AG08395 (cell line): ENCODE measurements around the gene NRF1.
A peak's percentile ranks its signal among the peaks of the same experiment; 100 is the strongest.
"Not testable (repeated sequence)": the region's sequence is repeated elsewhere in the genome, so short reads cannot be mapped to it uniquely, and the experiment has no call there.

Experiments
- DNase-seq: peaks from one replicate; pipeline ENCODE4 v3.0.0; 2012; ENCODE audit warnings: mixed read lengths, low spot score

The NRF1 gene

DNA sequence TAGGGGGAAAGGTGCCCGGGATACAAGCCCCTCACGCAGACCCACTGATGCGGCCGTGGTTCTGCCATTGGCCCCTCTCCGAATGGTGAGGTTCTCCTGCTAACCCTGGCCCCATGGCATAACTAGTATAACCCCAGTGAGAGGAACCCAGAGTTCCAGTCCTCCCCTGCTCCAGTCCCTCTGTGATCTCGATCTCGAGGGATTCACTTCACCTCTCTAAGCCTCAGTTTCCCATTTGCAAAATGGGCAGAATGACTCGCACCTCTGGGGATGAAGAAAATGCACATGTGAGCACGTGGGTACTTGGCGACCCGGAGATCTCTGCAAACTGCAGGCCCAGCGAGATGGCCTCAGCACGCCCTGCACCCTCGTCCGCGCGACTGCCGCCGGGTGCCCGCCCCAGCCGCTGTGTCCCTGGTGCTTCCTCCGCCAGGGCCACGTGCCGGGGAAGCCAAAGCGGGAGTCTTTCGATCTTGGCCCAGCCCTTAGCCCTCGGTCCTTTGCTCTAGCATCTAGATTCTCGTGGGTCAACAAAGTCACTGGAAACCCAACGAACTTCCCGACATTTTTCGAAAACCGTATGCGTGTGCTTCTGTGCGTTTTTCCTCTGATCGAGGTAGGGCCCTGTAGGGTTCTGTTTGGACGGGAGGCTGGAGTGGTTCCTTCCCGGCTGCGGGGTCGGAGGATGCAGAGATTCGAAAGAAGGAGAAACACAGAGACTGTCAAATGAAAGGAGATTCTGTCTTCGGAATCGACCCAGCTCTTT, 171.5 kb downstream of the NRF1 start:
- no peak for DNase-seq

DNA sequence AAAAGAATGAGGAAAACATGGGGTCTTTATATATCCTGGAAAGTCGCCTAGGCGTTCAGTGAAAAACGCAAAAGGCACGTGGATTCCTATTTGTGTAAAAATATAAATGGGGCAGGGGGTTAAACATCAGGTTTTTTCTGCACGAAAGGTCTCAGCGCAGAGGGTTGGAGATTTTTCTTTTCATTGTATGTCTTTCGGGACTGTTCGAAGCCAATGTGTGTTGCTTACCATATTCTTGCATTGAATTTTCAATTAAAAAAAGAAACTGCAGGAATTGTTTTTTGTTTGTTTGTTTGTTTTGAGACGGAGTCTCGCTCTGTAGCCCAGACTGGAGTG, 172.0 kb downstream of the NRF1 start:
- no peak for DNase-seq

DNA sequence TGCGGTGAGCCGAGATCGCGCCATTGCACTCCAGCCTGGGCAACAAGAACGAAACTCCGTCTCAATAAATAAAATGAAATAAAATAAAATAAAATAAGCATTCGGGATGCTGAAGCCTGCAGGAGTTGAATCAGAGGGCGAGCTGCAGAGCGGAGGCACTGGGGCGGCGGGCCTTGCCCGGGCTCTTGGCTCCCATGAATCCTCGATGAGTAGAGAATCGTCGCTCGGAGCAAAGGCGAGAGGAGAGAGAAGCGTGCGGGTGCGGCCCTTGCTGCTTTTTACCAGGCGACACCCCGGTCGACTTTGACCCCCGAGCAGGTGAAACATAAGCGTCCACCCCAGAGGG, 172.9 kb downstream of the NRF1 start:
- DNase-seq, result no peak

DNA sequence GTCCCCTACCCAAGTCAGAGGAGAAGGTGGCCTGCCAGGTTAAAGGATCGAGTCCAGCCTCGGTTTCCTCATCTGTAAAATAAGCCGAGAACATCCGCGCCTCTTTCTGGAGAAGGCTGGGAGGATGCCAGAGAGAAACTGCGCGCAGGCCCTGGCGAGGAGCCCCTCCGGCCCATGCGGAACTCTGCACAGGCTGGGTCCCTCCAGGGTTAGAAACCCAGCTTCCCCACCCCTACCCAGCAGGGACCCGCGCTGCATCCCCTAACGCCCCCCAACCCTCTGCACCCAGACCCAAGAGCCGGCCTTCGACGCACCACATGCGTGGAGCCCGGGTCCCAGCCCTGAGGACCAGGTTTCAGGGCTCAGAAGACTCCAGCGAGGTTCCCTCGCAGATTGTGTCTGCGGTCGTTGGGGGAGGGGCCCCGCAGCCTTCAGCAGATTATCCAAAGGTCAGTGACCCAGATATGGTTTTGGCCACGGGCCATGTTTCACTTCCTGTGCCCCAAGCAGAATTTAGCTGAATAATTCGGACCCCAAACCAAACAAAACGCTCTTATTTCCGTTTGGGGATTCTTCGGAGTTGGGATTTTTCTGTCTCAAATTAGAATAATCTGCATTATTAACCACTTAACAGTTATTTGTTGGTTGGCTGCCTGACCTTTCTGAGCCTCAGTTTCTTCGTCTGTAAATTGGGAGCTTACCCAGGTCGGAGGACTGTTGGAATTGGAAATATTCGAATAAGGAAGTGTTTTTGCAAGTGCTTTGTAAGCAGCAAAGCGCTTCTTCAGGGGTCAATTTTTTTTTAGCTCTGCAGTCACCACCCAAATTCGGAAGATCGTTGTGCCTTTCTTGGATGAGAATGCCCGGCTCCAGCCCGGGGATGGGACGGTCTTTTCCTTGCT, 173.5 kb downstream of the NRF1 start:
- DNase-seq, result no peak

DNA sequence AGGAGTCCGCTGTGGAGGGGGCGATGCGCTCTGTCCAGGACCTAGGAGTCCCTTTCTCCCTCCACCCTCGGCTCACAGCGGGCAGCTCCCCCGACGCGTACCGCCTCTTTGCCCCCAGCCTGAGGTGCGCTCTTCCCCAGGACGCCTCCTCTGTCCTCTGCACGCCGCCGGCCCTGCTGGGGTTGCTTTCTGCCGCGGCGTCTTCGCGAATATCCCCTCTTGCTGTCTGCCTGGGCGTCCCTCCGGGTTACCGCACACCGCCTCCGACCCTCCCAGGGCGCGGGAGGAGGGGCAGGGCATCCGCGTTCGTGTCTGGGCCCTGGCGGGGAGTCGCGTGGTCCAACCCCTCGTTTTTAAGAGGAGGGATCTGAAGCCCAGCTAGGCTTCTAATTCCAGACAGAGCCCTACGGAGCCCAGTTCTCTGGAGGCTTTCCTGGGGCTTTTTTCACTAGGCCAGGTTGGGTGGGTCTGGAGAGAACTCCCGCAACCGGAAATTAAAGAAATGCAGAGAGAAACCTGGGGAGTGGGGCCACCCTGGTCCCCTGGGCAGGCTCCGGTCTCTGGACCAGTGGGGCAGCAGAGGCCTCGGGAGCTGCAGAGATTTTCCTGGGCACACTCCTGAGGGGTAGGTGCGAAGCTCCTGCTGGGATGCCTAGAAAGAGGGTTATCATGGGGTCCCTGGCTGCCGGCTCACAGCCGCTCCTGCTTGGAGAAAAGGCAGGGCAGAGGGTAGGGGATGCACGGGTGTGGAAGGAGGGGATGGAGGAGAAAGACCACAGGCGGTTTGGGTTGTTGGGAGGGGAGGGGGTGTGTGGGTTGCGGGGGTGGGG, 174.4 kb downstream of the NRF1 start:
- DNase-seq, result no peak

DNA sequence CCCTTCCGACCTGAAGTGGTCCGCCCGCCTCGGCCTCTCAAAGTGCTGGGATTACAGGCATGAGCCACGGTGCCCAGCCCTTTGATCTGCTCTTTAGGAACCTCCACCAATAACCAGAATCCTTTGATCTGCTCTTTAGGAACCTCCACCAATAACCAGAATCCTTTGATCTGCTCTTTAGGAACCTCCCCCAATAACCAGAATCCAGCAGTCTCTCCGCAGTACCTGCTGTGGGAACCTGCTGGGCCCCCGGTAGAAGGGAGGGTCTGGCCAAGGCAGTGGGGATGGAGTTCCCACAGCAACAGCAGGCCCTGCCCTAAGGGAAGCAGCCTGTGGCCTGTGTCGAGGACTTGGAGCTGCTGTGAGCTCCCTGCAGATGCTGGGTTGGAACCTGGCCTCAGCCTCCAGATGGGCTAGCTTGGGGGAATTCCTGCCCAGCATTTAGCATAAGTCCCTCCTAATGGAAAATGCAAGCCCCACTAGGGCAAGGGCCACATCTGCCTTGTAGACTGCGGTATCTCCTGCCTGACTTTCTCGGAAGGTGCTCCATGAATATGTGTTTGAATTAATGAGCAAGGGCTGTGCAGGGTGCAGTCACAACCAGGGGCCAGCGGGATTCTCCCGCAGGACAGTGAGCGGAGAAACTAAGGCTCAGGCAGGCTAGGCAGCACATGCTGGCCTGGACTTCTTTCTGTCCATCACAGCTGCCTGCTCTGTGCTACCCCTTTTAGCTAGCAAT, 175.5 kb downstream of the NRF1 start:
- DNase-seq, result no peak

DNA sequence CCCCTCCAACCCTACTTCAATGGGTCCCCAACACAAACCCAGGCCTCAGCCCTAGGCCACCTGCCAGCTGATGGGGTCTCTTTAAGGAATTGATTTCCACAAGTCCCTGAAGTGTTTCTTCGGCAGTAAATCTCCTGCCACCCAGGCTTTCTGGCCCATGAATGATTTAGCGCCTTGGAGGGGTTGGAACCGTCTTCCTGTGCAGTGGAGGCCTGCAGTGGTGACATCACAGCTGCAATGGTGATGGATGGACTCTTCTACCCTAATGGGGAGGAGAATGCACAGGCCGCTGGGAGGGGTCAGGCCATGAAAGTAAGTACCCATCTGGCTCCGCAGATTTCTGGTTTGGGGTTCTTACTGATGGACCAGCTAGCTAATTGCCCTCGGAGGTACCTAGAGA, 177.5 kb downstream of the NRF1 start:
- no peak for DNase-seq

DNA sequence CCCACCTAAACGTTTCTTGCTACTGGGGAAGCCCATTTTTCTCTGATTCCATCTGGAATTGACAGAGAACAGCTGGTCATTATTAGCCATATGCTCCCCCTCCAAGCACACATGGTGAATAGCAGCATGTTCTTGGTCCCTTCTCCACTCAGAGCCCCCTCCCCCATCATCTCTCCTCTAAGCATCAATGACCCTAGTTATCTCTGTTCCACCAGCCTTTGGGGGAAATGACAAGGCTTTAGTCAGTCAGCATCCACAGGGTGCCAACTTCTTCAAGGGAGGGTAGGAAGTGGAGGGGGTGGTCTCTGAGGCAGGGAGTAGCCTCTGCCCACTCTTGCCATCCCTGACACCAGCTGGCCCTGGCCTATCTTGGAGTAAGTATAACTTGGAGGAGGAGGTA, 178.1 kb downstream of the NRF1 start:
- no peak for DNase-seq

DNA sequence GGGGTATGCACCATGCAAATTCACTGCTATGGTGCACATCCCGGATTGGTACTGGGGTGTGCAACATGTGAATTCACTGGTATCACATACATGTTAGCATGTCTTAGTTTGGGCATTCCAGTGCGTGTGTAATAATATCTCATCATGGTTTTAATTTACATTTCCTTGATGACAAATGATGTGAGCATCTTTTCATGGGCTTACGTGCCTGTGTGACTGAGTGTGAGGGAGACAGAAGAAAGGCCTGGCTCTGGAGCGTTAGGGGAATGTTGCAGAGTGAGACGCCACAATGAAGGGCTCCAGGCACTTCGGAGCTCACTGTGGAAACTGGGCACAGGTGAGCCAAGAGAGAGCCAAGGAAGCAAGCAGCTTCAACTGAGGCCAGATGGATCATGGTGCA, 178.6 kb downstream of the NRF1 start:
- DNase-seq, result peak; percentile 44

DNA sequence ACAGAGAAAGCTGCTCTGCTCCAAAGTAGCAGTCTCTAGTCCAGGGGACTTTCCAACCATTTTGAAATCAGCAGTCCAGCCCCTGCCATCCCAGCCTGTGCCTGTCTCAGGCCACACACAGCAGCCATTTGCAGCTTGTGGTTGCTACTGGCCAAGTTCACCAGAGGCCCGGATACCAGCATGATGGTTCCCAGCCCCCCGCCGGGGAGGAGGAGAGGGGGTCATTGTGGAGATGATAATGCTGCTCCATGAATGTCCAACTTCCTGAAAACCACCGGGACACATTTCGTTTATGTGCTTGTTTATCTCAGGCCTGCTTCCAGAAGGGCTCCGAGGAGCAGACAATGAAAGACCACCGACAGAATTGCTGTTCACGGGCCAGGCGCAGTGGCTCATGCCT, 181.2 kb downstream of the NRF1 start:
- DNase-seq, result no peak

DNA sequence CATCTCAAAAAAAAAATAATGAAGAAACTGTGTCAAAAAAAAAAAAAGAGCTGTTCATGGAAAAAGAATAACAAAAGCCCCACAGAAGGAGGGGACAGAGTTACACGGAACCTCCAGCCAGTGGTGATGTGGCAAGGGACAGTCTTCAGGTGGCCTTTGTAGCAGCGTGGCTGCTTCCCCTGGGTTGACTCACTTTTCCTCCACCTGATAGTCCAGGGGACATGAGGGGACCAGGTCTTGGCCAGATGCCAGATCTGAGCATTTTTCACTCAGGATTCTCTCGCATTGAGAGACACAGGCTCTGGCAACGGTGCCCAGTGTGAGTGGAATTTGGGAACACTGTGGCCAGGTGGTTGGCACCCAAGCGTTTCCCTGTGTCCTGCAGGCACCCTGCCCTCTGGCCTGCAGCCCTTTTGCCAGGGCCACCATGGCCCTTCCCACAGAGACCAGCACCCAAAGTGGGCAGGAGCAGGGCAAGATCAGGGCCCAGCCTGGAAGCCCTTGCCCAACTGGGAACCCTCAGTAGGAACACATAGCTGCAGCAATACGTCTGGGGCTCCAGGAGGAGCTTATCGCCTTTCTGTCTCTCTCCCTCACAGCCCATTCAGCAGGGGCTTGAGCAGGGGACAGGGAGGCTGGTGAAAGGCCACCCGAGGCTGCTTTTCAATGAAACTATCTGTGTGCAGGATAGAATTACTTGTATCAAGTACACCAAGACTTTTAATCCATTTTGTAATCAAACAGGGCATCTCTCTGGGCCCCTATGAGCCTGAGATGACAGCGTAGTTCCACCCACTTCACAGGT, 182.2 kb downstream of the NRF1 start:
- no peak for DNase-seq

DNA sequence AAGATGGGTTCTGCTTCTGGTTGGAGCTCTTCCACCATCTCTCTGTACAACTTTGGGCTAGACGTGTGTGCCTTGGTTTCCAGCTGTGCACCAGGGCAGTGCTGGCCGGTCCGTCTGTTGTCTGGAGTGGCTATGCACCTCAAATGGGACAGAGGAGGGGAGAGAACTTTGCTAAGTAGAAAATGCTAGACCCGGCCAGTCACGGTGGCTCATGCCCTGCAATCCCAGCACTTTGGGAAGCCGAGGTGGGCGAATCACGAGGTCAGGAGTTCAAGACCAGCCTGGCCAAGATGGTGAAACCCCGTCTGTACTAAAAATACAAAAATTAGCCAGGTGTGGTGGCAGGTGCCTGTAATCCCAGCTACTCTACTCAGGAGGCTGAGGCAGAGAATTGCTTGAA, 182.9 kb downstream of the NRF1 start:
- DNase-seq, result not testable (repeated sequence)

DNA sequence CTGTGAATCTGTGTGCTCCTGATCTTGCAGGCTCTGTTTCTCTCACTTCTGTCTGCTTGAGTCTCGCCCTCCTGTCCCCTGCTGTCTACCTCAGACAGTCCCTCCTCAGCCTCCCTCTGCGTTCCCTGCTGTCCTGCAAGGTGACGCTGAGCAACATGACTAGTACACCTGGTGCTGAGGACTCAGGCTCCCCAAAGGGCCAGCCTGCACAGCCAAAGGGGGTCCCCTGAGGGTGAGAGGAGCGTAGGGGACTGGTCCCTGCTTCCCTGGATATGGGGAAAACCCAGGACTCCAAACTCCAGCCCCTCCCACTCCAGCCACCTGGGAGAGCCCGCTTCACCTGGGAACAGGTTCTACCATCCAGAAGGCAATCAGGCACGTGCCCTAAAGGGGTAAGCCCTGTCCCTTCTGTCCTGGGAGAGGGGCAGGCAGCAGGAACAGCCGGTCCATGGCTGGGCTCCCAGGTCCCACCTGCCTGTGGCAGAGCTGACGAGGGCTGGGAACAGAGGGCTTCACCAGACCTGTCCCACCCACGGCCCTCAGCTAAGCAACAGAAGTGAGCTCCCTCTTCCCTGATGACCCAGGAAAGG, 184.8 kb downstream of the NRF1 start:
- DNase-seq, result no peak

DNA sequence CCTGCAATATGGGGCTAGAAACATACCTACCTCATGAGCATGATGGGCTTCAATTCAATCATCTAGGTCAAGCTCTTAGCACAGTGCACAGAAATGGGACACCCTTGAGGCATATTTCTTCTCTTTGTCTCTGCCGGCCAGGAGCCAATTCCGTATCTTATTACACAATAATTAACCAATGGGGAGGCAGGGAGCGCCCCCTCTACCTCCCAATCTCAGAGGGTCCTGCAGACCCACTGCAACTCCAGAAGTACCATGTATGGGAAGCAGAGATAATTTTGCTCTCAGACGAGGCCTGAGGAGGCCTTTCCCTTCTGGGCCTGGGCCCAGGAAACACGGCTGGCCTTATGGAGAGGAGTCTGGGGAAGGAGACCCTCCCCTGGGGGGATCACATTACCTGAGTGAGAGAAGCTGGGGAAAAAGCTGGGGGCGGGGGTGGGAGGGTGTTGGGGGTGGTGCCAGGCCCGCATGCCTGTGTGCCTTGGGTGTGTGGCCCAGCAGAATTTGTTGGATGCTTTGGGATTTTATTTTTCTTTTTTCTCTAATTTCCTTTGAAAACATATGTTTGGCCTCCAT, 185.8 kb downstream of the NRF1 start:
- no peak for DNase-seq

DNA sequence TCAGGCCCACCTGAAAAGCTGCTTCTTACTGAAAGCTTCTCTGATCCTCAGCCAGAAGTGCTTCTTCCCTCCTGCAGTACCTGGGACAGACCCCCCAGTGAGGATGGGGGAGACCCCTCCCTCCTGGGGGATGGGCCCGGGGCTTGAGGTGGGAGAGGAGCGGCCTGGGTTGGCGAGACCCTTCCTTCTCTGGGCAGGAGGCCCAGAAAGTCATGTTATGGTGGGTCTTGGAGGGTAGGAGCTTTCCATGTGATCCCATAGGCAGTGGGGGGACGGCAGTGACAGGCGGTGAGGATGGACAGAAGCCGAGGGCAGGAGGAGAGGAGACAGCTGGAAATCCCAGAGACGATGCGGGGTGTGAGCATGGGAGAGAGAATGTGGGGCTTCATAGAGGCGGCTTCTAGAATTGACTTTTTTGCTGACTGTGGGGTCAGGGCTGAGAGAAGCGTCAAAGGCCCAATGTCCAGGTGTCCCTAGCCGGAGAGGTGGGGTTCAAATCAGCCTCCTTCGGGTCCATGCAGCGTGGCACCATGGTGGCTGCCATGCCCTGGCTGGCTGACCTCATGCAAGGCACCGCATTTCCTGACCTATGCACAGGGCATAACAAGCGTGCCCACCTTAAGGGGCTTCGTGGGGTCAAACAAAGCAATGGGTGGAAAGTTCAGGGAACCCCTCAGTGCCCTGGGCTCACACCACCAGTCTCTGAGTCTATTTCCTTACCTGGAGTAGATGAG, 187.3 kb downstream of the NRF1 start:
- DNase-seq, result no peak

DNA sequence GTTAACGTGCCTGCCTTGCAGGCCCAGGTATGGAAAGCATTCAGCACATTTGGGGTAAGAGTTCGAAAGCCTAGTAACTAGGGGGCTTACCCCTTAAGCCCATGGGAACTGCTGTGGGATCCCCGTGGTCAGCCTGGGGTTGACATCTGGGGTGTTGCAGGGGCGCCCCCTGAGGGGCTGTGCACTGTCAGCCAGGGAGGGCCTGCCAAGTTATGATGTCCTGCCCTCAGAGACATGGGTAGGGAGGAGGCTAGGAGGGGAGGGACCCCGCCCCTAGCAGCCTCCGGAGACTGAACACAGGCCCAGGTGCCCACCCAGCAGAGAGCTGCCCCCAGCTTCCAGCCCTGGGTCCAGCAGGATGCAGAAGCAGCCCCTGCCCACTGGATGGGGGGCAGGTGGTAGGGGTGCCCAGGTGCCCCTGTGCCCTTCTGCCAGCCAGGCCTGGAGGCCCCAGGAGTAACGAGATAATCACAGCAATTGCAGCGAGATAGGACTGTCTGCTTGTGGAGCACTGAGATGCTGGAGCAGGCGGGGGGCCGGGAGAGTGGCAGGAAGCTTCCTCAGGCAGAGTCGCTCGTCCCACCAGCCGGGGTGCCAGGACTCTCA, 187.9 kb downstream of the NRF1 start:
- DNase-seq, result no peak

DNA sequence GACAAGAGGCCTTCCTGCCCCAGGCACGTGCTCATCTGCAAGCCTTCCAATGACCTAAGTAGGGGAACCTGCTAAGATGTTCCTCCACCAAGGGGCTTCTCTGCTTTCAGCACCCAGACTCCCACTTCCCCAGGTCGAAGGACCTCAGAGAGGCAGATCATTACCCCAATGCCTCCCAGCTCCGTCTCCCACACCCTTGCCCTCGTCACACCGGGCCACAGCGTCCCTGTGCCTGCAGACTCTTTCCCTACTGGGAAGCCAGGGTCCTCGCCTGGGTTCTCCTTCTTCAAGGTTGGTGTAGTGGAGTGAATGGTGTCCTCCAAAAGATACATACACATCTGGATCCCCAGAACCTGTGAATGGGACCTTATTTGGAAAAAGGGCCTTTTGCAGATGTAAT, 189.4 kb downstream of the NRF1 start:
- DNase-seq, result no peak

DNA sequence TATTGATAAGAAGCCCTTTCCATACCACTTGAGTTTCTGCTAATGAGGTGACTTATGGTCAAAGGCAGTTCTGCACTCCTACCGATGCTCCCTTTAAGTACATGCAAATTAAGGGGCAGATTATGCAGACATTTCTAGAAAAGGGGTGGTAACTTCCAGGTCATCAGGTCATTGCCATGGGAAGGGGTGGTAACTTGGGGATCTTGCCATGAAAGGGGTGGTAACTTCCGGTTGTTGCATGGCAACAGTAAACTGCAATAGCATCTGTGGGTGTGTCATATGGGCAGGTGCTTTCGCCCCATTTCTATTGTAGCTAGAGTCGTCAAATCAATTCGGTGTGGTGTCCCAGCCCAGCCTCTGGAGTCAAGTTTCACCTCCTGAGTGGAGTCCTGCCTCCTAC, 190.4 kb downstream of the NRF1 start:
- DNase-seq, result no peak

DNA sequence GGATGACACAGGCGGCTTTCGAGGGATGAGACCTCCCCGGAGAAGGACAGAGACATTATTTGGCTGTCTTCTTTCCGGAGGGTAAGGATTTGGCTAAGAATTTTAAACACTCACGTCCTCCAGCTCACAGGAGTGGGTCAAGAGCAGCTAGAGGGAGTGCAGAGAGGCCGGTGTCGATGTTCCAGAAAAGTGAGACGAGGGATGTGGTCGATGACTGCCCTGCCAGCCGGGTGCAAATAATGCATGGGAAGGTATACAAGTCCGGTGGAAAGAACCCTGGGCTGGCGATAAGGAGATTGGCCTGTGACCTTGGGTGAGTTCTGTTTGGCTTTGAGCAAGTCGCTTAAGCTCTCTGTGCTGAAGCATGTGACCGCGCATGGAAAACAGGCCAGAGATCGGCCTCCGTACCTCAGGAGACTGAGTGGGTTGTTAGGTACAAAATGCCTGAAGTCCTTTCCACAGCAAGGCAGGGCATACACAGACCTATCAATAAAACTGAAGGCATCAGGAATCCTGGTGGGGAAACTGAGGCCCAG, 192.1 kb downstream of the NRF1 start:
- DNase-seq, result no peak
